AG09319 (cell line): ENCODE measurements around the gene FLVCR1.

Source experiments
- DNase-seq: peaks from one replicate; pipeline ENCODE4 v3.0.0-alpha.2; 2010; ENCODE audit warnings: low read depth; ENCODE audit errors: extremely low read depth
- CTCF ChIP-seq: IDR thresholded peaks from 2 replicates; pipeline ENCODE4 v1.5.1; 2011; ENCODE audit warnings: low read depth, mild to moderate bottlenecking, inconsistent platforms, low read length, moderate library complexity

The FLVCR1 gene

GRCh38 chr1:212864201-212864600 is 6.1 kb downstream of the FLVCR1 start:
- no peak for TF ChIP-seq CTCF

GRCh38 chr1:212867192-212867591 is 9.1 kb downstream of the FLVCR1 start:
- DNase-seq: no peak
- TF ChIP-seq CTCF: no peak

More at GRCh38 chr1:212864201-212864600, 6.1 kb downstream of the FLVCR1 start:
- no peak for DNase-seq

GRCh38 chr1:212871976-212872375 is 13.9 kb downstream of the FLVCR1 start:
- no peak for DNase-seq

GRCh38 chr1:212873518-212873917 is 15.4 kb downstream of the FLVCR1 start:
- no peak for DNase-seq
- TF ChIP-seq CTCF: no peak

More at GRCh38 chr1:212871976-212872375, 13.9 kb downstream of the FLVCR1 start:
- no peak for TF ChIP-seq CTCF

- no peak for DNase-seq
- no peak for TF ChIP-seq CTCF
Measured at GRCh38 chr1:212878418-212878817, 20.3 kb downstream of the FLVCR1 start.

- no peak for DNase-seq
- TF ChIP-seq CTCF: no peak
Measured at GRCh38 chr1:212879947-212880690, 22.0 kb downstream of the FLVCR1 start.

- no peak for TF ChIP-seq CTCF
- no peak for DNase-seq
Measured at GRCh38 chr1:212884592-212884991, 26.5 kb downstream of the FLVCR1 start.
